Mesodermal cell (in vitro differentiated cells): Measurements from ENCODE around the gene IFNL3.
"Not testable (repeated sequence)": the region's sequence is repeated elsewhere in the genome, so short reads cannot be mapped to it uniquely, and the experiment has no call there.

Experiments used
- H3K27ac ChIP-seq: 2 replicates; pipeline ENCODE4 v1.7.0; 2013; ENCODE audit warnings: mild to moderate bottlenecking, low read depth, low read length, moderate library complexity; ENCODE audit not compliant: severe bottlenecking
- H3K36me3 ChIP-seq: 2 replicates; pipeline ENCODE4 v1.7.1; 2013; ENCODE audit warnings: mild to moderate bottlenecking, low read length, moderate library complexity; ENCODE audit not compliant: control insufficient read depth, insufficient read depth
- H3K4me1 ChIP-seq: one replicate; pipeline ENCODE4 v1.7.1; 2013; ENCODE audit warnings: mild to moderate bottlenecking, low read length; ENCODE audit not compliant: insufficient read depth, control insufficient read depth, poor library complexity, severe bottlenecking
- H3K4me3 ChIP-seq: 2 replicates; pipeline ENCODE4 v1.7.0; 2013; ENCODE audit warnings: low read length, control low read depth, mild to moderate bottlenecking; ENCODE audit not compliant: insufficient read depth, poor library complexity, severe bottlenecking; ENCODE audit errors: extremely low read depth
- H3K9me3 ChIP-seq: 2 replicates; pipeline ENCODE4 v1.7.1; 2013; ENCODE audit warnings: mild to moderate bottlenecking, low read length, moderate library complexity; ENCODE audit not compliant: control insufficient read depth
- WGBS, 2 experiments: methylation state at CpG; one replicate each; pipeline ENCODE4 v1.1.5; 2013; ENCODE audit warnings: missing lambda C conversion rate in 2 of 2; ENCODE audit not compliant: insufficient coverage in 2 of 2; 5-methylcytosine and 5-hydroxymethylcytosine counted together

The IFNL3 gene

DNA sequence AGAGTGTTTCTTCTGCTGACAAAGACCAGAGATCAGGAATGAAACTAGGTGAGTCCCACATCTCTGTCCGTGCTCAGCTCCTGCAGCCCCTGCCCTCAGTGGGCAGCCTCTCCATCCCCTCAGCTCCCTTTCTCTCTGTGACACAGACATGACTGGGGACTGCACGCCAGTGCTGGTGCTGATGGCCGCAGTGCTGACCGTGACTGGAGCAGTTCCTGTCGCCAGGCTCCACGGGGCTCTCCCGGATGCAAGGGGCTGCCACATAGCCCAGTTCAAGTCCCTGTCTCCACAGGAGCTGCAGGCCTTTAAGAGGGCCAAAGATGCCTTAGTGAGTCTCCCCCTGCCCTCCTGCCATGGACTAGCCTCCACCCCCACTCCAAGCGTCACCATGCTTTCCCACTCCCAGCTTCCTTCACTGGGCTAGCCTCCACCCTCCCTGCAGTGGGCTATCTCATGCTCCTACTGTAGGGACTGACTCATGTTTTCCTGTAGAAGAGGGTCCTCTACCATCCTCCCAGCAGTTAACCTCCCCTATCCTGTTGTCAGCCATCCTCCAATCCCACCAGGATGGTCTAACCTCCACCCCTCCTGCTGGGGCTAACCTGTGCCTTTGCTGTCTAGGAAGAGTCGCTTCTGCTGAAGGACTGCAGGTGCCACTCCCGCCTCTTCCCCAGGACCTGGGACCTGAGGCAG is 23.9 kb upstream of the IFNL3 start:
- H3K36me3 ChIP-seq, H3K4me1 ChIP-seq, H3K4me3 ChIP-seq, H3K27ac ChIP-seq, H3K9me3 ChIP-seq: not testable (repeated sequence)
- WGBS, 2 experiments = 70 to 76% methylated on average over 2 to 6 of the region's 10 CpGs

DNA sequence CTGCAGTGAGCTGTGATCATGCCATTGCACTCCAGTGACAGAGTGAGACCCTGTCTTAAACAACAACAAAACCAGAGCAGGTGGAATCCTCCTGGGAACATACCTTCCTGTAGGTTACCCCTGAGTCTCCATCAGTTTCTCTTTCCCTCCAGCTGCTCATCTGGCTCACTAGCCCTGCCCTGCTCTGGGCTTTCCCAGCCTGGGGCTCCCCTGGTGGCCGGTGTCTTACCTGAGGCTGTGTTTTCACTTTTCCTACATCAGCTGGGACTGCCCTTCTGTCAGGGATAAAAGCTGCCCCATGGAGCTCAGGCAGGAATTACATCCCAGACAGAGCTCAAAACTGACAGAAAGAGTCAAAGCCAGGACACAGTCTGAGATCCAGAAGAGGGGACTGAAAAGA is 23.3 kb upstream of the IFNL3 start, which contains the start of gene IFNL2:
Gene IFNL2 (plus strand): TSS at position 312 of the 400 bp plus-strand sequence. CDS start 173 bp downstream, outside the sequence.
- H3K27ac ChIP-seq, H3K9me3 ChIP-seq, H3K4me3 ChIP-seq, H3K4me1 ChIP-seq, H3K36me3 ChIP-seq: not testable (repeated sequence)
- WGBS, 2 experiments = no CpG with 5 or more reads among the region's 1 CpG

DNA sequence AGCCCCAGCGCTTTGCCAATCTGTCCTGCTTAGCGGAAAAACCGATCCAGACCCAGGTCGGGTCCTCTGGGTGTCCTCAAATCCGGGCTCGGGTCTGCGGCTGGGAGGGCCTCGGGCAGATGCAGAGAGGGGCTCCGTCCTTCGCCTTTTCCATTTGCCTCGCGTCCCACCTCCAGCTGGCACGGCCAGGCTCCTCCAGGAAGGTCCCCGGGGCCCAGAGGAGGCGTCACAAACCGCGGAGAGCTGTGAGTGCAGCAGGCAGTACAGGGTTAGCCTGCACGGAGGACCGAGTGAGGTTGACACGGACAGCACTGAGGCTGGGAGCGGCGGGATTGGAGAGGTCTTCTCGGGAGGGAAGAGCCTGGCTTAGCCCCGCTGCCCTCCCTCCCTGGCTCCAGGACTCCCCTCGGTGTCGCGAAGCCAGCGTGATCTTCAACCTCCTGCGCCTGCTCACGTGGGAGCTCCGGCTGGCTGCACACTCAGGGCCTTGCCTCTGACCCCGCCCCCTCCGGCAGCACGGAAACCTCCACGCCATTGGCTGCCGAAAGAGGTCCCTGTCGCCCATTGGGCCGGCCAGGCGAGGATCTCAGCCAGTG is 20.6 kb upstream of the IFNL3 start:
- 39 to 42% methylated on average over 39 of the region's 39 CpGs for WGBS, 2 experiments
- no peak overlapping the region for H3K27ac ChIP-seq
- H3K4me3 ChIP-seq = no peak overlapping the region
- no peaks in the 10 kb centered on the region for H3K36me3 ChIP-seq
- no peaks in the 10 kb centered on the region for H3K9me3 ChIP-seq
- peaks cover 9% of the 10 kb centered on the region for H3K4me1 ChIP-seq

DNA sequence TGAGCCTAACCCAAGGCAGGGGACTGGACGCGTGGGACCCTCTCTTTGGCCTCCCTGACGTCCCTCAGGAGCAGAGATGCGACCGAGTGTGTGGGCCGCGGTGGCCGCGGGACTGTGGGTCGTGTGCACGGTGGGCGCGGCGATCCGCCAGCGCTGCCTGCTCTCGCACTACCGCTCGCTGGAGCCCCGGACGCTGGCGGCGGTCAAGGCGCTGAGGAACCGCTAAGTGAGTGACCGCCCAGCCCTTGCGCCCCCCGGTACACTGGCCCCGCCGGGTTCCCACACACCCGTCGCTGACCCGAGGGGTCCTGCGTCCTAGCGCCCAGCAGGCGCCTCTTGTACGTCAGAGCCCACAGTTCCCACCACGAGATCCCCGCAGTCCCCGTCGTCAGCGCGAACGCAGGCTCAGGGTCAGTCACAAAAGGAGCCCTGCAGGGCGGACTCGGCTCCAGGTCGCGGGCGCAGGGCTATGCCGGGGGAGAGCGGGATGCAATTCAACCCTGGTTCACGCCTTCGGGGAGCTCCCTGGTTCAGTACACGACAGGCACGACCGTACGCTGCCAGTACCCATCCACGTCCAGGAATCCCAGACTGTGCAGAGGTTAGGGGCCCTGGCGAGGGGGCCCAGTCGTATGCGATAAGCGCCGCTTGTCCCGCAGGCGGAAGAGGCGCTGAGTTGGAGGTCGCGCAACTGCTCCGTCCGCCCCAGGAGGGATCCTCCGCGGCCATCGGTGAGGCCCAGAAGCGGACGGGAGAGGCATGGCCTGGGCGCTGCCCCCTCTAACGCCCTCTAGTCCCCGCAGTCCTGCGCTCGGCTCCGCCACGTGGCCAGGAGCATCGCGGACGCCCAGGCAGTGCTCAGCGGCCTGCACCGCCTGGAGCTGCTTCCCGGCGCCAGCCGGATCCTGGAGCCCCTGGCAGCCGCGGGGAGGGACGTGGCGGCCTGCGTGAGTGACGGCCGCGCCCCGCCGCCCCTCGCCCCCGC is 19.8 kb upstream of the IFNL3 start:
- WGBS, 2 experiments = 7% methylated on average over 76 to 102 of the region's 102 CpGs
- H3K36me3 ChIP-seq = no peaks in the 10 kb centered on the region
- H3K4me1 ChIP-seq = peaks cover 4% of the 10 kb centered on the region
- no peak overlapping the region for H3K27ac ChIP-seq
- H3K4me3 ChIP-seq = peak overlapping the region; percentile 8
- H3K9me3 ChIP-seq = no peaks in the 10 kb centered on the region

DNA sequence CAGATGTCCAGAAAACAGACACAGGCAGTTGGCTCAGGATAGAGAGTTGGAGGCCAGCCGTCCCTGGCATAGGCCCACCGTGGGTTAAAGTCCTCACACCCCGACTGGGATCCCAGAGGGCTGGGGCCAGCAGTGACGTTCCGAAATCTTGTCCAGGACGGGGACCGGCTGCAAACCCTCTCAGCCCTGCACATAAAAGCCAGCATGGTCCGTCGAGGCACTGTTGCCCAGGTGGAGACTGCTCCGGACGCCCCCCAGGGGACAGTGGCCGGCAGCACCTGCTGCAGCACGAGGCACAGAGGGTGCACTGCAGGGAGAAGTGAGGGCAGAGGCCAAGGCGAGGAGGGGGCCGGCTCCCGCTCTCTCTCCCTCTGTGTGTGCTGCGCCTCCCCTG is 19.1 kb upstream of the IFNL3 start:
- Histone ChIP-seq H3K27ac (no peak overlapping the region), H3K36me3 (no peaks in the 10 kb centered on the region), H3K9me3 (no peaks in the 10 kb centered on the region), H3K4me3 (no peak overlapping the region), H3K4me1 (peaks cover 4% of the 10 kb centered on the region)
- whole genome bisulfite sequencing, 2 experiments = 19 to 22% methylated on average over 9 to 17 of the region's 17 CpGs

DNA sequence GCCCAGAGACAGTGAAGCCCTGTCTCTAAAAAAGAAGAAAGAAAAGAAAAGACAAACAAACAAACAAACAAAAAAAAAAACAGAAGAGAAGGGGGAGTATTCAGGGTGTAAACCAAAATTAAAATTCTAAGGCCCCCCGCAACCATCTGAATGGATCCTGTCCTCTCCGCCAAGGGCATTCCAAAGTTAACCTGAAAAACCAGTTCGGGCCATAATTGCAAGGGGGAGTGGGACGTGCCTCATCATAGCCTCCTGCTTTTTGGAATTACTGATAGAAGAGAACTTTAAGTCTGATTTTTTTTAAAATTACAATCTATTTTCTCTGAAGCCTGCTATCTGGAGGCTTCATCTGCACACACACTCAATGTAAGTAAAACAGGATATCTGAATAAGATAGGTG is 17.7 kb upstream of the IFNL3 start:
- Histone ChIP-seq H3K27ac (no peak overlapping the region), H3K9me3 (no peaks in the 10 kb centered on the region), H3K4me1 (peaks cover 7% of the 10 kb centered on the region), H3K4me3 (no peak overlapping the region), H3K36me3 (no peaks in the 10 kb centered on the region)
- WGBS, 2 experiments = 100% methylated on average over 2 to 3 of the region's 4 CpGs

DNA sequence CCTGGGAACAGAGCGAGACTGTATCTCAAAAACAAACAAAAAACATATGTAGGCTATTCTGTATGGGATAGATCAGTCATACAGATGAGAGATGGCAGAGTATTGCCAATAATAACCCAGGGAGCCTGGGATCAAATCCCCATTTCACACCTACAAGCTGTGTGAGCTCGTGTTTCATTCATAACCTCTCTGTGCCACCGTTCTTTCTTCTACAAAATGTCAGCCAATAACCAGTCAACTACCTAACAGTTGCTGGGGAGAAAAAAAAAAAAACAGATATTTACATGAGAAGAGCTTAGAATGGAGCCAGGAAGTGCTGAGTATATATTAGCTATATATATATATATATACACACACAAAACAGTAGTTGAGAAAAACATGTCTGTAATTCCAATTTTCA is 16.9 kb upstream of the IFNL3 start:
- Histone ChIP-seq H3K4me3 (no peak overlapping the region), H3K4me1 (peaks cover 7% of the 10 kb centered on the region), H3K9me3 (no peaks in the 10 kb centered on the region), H3K27ac (no peak overlapping the region), H3K36me3 (no peaks in the 10 kb centered on the region)
- WGBS, 2 experiments = 67 to 80% methylated on average over 1 of the region's 3 CpGs

DNA sequence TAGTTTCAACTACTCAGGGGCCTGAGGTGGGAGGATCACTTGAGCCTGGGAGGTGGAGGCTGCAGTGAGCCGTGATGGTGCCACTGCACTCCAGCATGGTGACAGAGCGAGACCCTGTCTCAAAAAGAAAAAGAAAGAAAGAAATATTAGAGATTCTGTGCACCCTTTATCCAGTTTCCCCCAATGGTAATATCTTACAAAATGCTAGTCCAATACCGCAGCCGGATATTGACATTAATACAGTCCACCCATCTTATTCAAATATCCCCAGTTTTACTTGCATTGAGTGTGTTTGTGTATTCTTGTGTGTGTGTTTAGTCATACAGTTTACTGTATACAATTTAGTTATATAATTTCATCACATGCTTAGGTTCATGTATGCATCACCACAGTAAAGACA is 12.4 kb upstream of the IFNL3 start:
- no peaks in the 10 kb centered on the region for H3K36me3 ChIP-seq
- 92% methylated on average over 2 of the region's 4 CpGs; no CpG with 5 or more reads in 1 of the 2 experiments for WGBS, 2 experiments
- no peak overlapping the region for H3K4me3 ChIP-seq
- H3K4me1 ChIP-seq = peaks cover 4% of the 10 kb centered on the region
- no peaks in the 10 kb centered on the region for H3K9me3 ChIP-seq
- H3K27ac ChIP-seq = no peak overlapping the region

DNA sequence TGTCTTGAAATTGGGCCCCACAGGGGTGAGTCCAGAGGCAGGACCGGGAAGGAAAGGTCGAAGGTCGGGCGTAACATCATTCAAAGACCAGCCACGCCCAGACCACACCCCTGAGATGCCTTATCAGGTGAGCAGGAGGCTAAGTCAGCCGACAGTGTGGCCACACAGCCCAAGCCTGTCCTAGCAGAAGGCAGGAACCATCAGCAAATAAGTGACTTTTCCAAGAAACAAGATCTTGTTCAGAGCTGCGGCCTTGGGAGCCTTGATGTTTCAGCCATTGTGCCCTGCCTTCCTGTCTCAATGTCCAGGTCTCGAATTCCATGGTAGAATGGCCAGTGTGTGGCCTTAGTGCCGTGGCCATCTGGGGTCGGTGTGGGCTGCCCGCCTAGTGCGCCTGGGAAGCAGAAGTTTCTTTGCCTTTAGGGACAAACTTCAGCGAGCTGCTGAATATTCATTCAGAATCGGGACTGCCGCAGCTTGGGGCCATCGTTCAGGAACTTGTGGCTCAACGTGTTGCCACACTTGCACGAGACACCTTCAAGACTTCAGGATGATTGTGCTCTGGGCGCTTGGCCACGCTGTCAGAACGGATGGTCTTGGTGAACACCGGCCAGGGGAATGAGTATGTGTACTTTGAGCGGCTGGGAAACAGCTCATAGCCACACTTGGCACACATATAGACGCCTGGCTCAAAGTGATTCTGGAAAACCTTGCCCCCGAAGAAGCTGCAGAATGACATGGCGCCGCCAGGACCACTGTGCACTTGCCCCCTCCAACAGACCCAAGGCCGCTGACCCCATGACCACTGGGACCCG is 9.9 kb upstream of the IFNL3 start:
- no peaks in the 10 kb centered on the region for H3K36me3 ChIP-seq
- H3K9me3 ChIP-seq = no peaks in the 10 kb centered on the region
- WGBS, 2 experiments = 85 to 93% methylated on average over 25 to 26 of the region's 29 CpGs
- H3K4me3 ChIP-seq = no peak overlapping the region
- H3K4me1 ChIP-seq = peaks cover 4% of the 10 kb centered on the region
- H3K27ac ChIP-seq = no peak overlapping the region
